A673 (cell line): Measurements from ENCODE around the gene GTPBP2.

ENCODE experiments used
- CTCF ChIP-seq: fragments of 300-800, 200-600 bp; sonication (generic); conservative IDR thresholded peaks from 2 replicates; pipeline ENCODE4 v1.5.1; 2017; ENCODE audit warnings: low read depth, mild to moderate bottlenecking, antibody characterized with exemption, low read length, moderate library complexity, mixed read lengths
- EZH2 ChIP-seq: fragments of 200-600 bp; sonication (generic); IDR thresholded peaks from 2 replicates; pipeline ENCODE4 v1.6.1; 2017; ENCODE audit warnings: borderline replicate concordance, low read depth, mild to moderate bottlenecking, mixed read lengths, antibody characterized with exemption, low read length; ENCODE audit not compliant: poor library complexity, severe bottlenecking

- TF ChIP-seq CTCF (no peak), EZH2 (no peak)
Measured at GRCh38 chr6:43627008-43627825, 1.8 kb downstream of the GTPBP2 start.
